OCI-LY1 (cell line): Measurements from ENCODE around the gene PLA2G1B.

Experiments
- CTCF ChIP-seq: fragments of 200-600 bp; sonication (generic), shearing (Covaris generic); IDR thresholded peaks from 2 replicates; pipeline ENCODE4 v1.5.1; 2017; ENCODE audit warnings: mild to moderate bottlenecking, antibody characterized with exemption, low read length, moderate library complexity, mixed read lengths
- EZH2 ChIP-seq: fragments of 200-600 bp; sonication (generic), shearing (Covaris generic); IDR thresholded peaks from 2 replicates; pipeline ENCODE4 v1.8.0; 2017; ENCODE audit warnings: borderline replicate concordance, mixed run types, mild to moderate bottlenecking, antibody characterized with exemption, low read length, moderate library complexity, mixed read lengths

GRCh38 chr12:120352117-120352516 is 24.5 kb upstream of the PLA2G1B start:
- TF ChIP-seq CTCF, result no peak
- no peak for TF ChIP-seq EZH2
